ENCODE results near the gene KRTAP5-5. TPM values are rescaled to one million over a fixed set of nuclear protein-coding genes. Genes with fewer than 3 reads are reported as not detected.

KRTAP5-5 gene
- total and polyA plus RNA-seq, 2 experiments from 2014 or later, result not detected

DNA sequence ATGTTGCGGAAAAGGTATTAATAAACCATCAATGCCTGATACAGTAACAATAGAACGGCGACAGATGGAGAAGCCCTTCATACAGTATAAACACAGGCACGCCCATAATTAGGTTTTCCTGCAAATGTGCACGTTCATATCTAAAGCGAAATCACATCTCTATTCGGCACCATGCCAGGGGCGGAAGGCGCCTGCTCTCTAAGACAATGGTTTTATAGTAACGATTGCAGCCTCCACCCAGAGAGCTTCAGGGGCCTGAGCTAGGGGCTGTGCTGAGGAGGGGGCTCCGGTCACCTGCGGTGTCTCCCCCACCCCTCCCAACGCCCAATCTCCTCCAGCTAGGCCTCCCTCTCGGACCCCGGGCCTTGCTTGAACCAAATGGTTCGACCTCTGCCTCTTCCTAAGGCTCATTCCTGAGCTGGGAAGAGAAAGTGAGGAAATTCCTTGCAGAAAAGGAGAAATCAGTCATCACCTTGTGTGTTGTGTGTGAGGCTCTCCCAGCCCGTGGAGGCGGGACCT is 9.6 kb downstream of the KRTAP5-5 start (continued):
- TF ChIP-seq, protein P1, sequence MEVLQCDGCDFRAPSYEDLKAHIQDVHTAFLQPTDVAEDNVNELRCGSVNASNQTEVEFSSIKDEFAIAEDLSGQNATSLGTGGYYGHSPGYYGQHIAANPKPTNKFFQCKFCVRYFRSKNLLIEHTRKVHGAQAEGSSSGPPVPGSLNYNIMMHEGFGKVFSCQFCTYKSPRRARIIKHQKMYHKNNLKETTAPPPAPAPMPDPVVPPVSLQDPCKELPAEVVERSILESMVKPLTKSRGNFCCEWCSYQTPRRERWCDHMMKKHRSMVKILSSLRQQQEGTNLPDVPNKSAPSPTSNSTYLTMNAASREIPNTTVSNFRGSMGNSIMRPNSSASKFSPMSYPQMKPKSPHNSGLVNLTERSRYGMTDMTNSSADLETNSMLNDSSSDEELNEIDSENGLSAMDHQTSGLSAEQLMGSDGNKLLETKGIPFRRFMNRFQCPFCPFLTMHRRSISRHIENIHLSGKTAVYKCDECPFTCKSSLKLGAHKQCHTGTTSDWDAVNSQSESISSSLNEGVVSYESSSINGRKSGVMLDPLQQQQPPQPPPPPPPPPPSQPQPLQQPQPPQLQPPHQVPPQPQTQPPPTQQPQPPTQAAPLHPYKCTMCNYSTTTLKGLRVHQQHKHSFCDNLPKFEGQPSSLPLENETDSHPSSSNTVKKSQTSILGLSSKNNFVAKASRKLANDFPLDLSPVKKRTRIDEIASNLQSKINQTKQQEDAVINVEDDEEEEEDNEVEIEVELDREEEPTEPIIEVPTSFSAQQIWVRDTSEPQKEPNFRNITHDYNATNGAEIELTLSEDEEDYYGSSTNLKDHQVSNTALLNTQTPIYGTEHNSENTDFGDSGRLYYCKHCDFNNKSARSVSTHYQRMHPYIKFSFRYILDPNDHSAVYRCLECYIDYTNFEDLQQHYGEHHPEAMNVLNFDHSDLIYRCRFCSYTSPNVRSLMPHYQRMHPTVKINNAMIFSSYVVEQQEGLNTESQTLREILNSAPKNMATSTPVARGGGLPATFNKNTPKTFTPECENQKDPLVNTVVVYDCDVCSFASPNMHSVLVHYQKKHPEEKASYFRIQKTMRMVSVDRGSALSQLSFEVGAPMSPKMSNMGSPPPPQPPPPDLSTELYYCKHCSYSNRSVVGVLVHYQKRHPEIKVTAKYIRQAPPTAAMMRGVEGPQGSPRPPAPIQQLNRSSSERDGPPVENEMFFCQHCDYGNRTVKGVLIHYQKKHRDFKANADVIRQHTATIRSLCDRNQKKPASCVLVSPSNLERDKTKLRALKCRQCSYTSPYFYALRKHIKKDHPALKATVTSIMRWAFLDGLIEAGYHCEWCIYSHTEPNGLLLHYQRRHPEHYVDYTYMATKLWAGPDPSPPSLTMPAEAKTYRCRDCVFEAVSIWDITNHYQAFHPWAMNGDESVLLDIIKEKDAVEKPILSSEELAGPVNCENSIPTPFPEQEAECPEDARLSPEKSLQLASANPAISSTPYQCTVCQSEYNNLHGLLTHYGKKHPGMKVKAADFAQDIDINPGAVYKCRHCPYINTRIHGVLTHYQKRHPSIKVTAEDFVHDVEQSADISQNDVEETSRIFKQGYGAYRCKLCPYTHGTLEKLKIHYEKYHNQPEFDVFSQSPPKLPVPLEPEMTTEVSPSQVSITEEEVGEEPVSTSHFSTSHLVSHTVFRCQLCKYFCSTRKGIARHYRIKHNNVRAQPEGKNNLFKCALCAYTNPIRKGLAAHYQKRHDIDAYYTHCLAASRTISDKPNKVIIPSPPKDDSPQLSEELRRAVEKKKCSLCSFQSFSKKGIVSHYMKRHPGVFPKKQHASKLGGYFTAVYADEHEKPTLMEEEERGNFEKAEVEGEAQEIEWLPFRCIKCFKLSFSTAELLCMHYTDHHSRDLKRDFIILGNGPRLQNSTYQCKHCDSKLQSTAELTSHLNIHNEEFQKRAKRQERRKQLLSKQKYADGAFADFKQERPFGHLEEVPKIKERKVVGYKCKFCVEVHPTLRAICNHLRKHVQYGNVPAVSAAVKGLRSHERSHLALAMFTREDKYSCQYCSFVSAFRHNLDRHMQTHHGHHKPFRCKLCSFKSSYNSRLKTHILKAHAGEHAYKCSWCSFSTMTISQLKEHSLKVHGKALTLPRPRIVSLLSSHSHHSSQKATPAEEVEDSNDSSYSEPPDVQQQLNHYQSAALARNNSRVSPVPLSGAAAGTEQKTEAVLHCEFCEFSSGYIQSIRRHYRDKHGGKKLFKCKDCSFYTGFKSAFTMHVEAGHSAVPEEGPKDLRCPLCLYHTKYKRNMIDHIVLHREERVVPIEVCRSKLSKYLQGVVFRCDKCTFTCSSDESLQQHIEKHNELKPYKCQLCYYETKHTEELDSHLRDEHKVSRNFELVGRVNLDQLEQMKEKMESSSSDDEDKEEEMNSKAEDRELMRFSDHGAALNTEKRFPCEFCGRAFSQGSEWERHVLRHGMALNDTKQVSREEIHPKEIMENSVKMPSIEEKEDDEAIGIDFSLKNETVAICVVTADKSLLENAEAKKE (CRISPR knock-in tag; IDR thresholded peaks at IDR 0.05), result no peak

GRCh38 chr11:1639666-1640065 is 10.1 kb downstream of the KRTAP5-5 start:
- no peaks in the 10 kb centered on the region for H3K36me3 Mint-ChIP-seq (ENCODE audit: low read depth)
- peaks cover 13% of the 10 kb centered on the region for H3K27me3 Mint-ChIP-seq (ENCODE audit: insufficient read depth, low read depth, poor library complexity)
- Histone ChIP-seq H3K79me2 (replicated peaks; ENCODE audit: insufficient read depth) (no peaks in the 10 kb centered on the region), H4K20me1 (replicated peaks; ENCODE audit: insufficient read depth) (no peaks in the 10 kb centered on the region), H3K4me1 (ENCODE audit: insufficient read depth) (no peaks in the 10 kb centered on the region), H3F3A (replicated peaks; ENCODE audit: low read depth) (no peaks in the 10 kb centered on the region), H3K4me2 (no peak overlapping the region), H3K27me3 (ENCODE audit: insufficient read depth) (no peaks in the 10 kb centered on the region), H3K4me3 (no peak overlapping the region), H3K27ac (ENCODE audit: low read depth) (no peak overlapping the region), H3K9me2 (ENCODE audit: insufficient read depth) (no peaks in the 10 kb centered on the region), H3K36me3 (ENCODE audit: insufficient read depth) (no peaks in the 10 kb centered on the region), H2AFZ (peak overlapping the region; percentile 86; the same call in 1 of the 2 replicates)
- DNase-seq (ENCODE audit: low spot score) (no peak), ATAC-seq (peak; percentile 9; the same call in 2 of the 3 replicates)
- no peaks in the 10 kb centered on the region for H3K9me3 Mint-ChIP-seq
- no peak for TF ChIP-seq ZNF114 (CRISPR knock-in tag; IDR thresholded peaks at IDR 0.05)
- no peak for TF ChIP-seq JUNB (IDR thresholded peaks at IDR 0.05; ENCODE audit: unreplicated experiment)
- TF ChIP-seq EZH2 (IDR thresholded peaks at IDR 0.05; ENCODE audit: low read depth, unreplicated experiment), result no peak
- TF ChIP-seq, protein P2, sequence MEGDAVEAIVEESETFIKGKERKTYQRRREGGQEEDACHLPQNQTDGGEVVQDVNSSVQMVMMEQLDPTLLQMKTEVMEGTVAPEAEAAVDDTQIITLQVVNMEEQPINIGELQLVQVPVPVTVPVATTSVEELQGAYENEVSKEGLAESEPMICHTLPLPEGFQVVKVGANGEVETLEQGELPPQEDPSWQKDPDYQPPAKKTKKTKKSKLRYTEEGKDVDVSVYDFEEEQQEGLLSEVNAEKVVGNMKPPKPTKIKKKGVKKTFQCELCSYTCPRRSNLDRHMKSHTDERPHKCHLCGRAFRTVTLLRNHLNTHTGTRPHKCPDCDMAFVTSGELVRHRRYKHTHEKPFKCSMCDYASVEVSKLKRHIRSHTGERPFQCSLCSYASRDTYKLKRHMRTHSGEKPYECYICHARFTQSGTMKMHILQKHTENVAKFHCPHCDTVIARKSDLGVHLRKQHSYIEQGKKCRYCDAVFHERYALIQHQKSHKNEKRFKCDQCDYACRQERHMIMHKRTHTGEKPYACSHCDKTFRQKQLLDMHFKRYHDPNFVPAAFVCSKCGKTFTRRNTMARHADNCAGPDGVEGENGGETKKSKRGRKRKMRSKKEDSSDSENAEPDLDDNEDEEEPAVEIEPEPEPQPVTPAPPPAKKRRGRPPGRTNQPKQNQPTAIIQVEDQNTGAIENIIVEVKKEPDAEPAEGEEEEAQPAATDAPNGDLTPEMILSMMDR (conservative IDR thresholded peaks at IDR 0.05; ENCODE audit: low read depth in 2 of 2), result no peak
- TF ChIP-seq NANOG (IDR thresholded peaks at IDR 0.05; ENCODE audit: borderline replicate concordance), result no peak
- no peak for TF ChIP-seq CREB1 (CRISPR knock-in tag; IDR thresholded peaks at IDR 0.05; ENCODE audit: low read depth)
- TF ChIP-seq EZH2phosphoT487 (IDR thresholded peaks at IDR 0.05; ENCODE audit: unreplicated experiment), result no peak
- peaks cover 5% of the 10 kb centered on the region; the same call in 2 of the 3 replicates for H3K4me1 Mint-ChIP-seq
- H3K27ac Mint-ChIP-seq, result no peak overlapping the region
- H3K4me3 Mint-ChIP-seq, result no peak overlapping the region
